Measurements from ENCODE around the gene MMP13. TPM values are rescaled to one million over a fixed set of nuclear protein-coding genes. Genes with fewer than 3 reads are reported as not detected.

The MMP13 gene
- total RNA-seq, 1 donor from 2014 or later, result not detected

GRCh38 chr11:102972853-102973252 is 17.3 kb upstream of the MMP13 start:
- no peak for FAIRE-seq
- DNase-seq (ENCODE audit: low read depth), result no peak
- no peak for TF ChIP-seq CTCF (IDR thresholded peaks at IDR 0.05; ENCODE audit: insufficient read depth, low read length, severe bottlenecking)
- no peaks in the 10 kb centered on the region for H3K27me3 ChIP-seq (ENCODE audit: control insufficient read depth, insufficient read depth, low read length)
- no peak overlapping the region for H3K4me3 ChIP-seq (ENCODE audit: low read depth, low read length)
- no peaks in the 10 kb centered on the region for H3K36me3 ChIP-seq (ENCODE audit: control insufficient read depth, insufficient read depth, low read length)

DNA sequence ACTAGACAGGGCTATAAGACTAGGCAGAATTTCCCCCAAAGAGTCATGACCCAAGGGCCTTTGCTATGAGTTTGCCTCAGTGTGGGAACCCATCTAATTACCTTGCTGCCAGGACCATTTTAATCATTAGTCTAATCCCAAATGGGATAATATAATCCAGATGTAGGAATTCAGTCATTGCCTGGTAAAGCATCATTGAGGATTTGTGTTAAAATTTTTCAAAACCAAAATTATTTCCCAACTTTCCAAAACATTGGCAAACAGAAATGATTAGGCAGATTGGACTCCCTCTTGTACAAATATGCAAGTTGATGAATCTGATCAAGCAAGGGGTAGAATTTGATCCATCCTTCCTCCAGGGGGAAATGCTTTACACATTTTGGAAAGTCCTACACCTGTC is 16.2 kb upstream of the MMP13 start:
- no peak for FAIRE-seq
- no peak for DNase-seq (ENCODE audit: low read depth)
- Histone ChIP-seq H3K36me3 (ENCODE audit: control insufficient read depth, insufficient read depth, low read length) (no peaks in the 10 kb centered on the region), H3K4me3 (ENCODE audit: low read depth, low read length) (no peak overlapping the region), H3K27me3 (ENCODE audit: control insufficient read depth, insufficient read depth, low read length) (no peaks in the 10 kb centered on the region)
- no peak for TF ChIP-seq CTCF (IDR thresholded peaks at IDR 0.05; ENCODE audit: insufficient read depth, low read length, severe bottlenecking)

DNA sequence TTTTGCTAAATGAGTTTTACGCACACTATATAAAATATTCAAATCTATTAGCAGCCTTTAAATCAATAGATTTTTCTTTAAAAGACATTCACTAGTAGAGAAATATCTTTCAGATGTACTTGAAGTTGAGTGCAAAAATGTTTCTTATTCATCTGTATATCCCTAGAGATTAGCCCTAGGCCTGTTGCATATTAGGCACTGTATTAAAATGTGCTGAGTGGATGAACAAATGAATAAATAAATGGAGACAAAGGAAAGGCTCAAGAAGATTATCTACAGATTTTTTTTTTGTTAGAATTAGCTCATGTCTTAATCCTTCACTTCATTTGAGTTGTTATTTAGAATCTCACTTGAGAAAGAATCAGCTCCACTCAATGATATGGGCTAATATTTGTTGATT is 12.0 kb upstream of the MMP13 start:
- no peak for TF ChIP-seq CTCF (IDR thresholded peaks at IDR 0.05; ENCODE audit: insufficient read depth, low read length, severe bottlenecking)
- DNase-seq (ENCODE audit: low read depth) (no peak), FAIRE-seq (no peak)
- Histone ChIP-seq H3K4me3 (ENCODE audit: low read depth, low read length) (no peak overlapping the region), H3K27me3 (ENCODE audit: control insufficient read depth, insufficient read depth, low read length) (no peaks in the 10 kb centered on the region), H3K36me3 (ENCODE audit: control insufficient read depth, insufficient read depth, low read length) (no peaks in the 10 kb centered on the region)

DNA sequence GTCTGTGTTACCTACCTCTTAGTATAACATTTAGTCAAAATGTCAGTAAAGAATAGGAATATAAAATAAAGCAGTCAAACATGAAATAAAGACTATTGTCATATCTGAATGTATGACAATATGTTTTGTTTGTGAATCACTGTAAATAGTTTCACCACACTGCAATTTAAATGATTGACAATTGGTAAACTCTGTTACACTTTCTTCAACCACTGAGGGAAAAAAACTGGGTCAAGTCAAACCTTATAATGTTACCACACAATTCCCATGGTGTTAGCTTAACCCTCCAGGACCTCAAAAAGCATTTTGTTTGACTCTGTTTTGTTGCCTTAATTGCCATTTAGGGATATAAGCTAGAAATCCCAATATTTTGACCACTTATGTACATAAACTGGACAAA is 10.5 kb upstream of the MMP13 start:
- DNase-seq (ENCODE audit: low read depth) (peak; percentile 33), FAIRE-seq (no peak)
- Histone ChIP-seq H3K36me3 (ENCODE audit: control insufficient read depth, insufficient read depth, low read length) (no peaks in the 10 kb centered on the region), H3K4me3 (ENCODE audit: low read depth, low read length) (no peak overlapping the region), H3K27me3 (ENCODE audit: control insufficient read depth, insufficient read depth, low read length) (no peaks in the 10 kb centered on the region)
- TF ChIP-seq CTCF (IDR thresholded peaks at IDR 0.05; ENCODE audit: insufficient read depth, low read length, severe bottlenecking), result no peak

- Histone ChIP-seq H3K27me3 (ENCODE audit: control insufficient read depth, insufficient read depth, low read length) (no peaks in the 10 kb centered on the region), H3K4me3 (ENCODE audit: low read depth, low read length) (no peak overlapping the region), H3K36me3 (ENCODE audit: control insufficient read depth, insufficient read depth, low read length) (no peaks in the 10 kb centered on the region)
- TF ChIP-seq CTCF (IDR thresholded peaks at IDR 0.05; ENCODE audit: insufficient read depth, low read length, severe bottlenecking), result no peak
- DNase-seq (ENCODE audit: low read depth) (no peak), FAIRE-seq (no peak)
These were observed 9.3 kb upstream of the MMP13 start for GRCh38 chr11:102964867-102965266.

- DNase-seq (ENCODE audit: low read depth) (peak; percentile 96), FAIRE-seq (no peak)
- no peak for TF ChIP-seq CTCF (IDR thresholded peaks at IDR 0.05; ENCODE audit: insufficient read depth, low read length, severe bottlenecking)
- no peaks in the 10 kb centered on the region for H3K36me3 ChIP-seq (ENCODE audit: control insufficient read depth, insufficient read depth, low read length)
- no peaks in the 10 kb centered on the region for H3K27me3 ChIP-seq (ENCODE audit: control insufficient read depth, insufficient read depth, low read length)
- H3K4me3 ChIP-seq (ENCODE audit: low read depth, low read length), result no peak overlapping the region
These were observed 2.4 kb upstream of the MMP13 start for GRCh38 chr11:102957953-102958352.
